ENCODE results near the gene TMEM87B. TPM values are rescaled to one million over a fixed set of nuclear protein-coding genes. Genes with fewer than 3 reads are reported as not detected.

Gene TMEM87B
- total RNA-seq, 1 donor from 2014 or later = 5.7 TPM

- no peak overlapping the region for H3K4me3 ChIP-seq
- intact Hi-C loops (cut with micrococcal nuclease) = no loop called here
- no peak for DNase-seq
- TF ChIP-seq CTCF (IDR thresholded peaks at IDR 0.05; ENCODE audit: borderline replicate concordance) = no peak
- H3K9me3 ChIP-seq (replicated peaks) = no peaks in the 10 kb centered on the region
- no peaks in the 10 kb centered on the region for H3K36me3 ChIP-seq
- H3K27me3 ChIP-seq (ENCODE audit: low read depth) = no peaks in the 10 kb centered on the region
- no peak overlapping the region for H3K27ac ChIP-seq (replicated peaks)
- H3K4me1 ChIP-seq = no peaks in the 10 kb centered on the region
Measured at GRCh38 chr2:112157472-112157871, 102.4 kb downstream of the TMEM87B start.

GRCh38 chr2:112159454-112159921 lies 104.4 kb downstream of the TMEM87B start:
- H3K9me3 ChIP-seq (replicated peaks) = no peaks in the 10 kb centered on the region
- H3K4me3 ChIP-seq = no peak overlapping the region
- no peaks in the 10 kb centered on the region for H3K27me3 ChIP-seq (ENCODE audit: low read depth)
- no peak for DNase-seq
- TF ChIP-seq CTCF (IDR thresholded peaks at IDR 0.05; ENCODE audit: borderline replicate concordance) = no peak
- intact Hi-C loops (cut with micrococcal nuclease) = no loop called here
- no peaks in the 10 kb centered on the region for H3K4me1 ChIP-seq
- no peaks in the 10 kb centered on the region for H3K36me3 ChIP-seq
- no peak overlapping the region for H3K27ac ChIP-seq (replicated peaks)

GRCh38 chr2:112160283-112161250 lies 105.5 kb downstream of the TMEM87B start:
- intact Hi-C loops (cut with micrococcal nuclease) = no loop called here
- Histone ChIP-seq H3K36me3 (no peaks in the 10 kb centered on the region), H3K9me3 (replicated peaks) (no peaks in the 10 kb centered on the region), H3K4me3 (no peak overlapping the region), H3K4me1 (no peaks in the 10 kb centered on the region), H3K27ac (replicated peaks) (no peak overlapping the region), H3K27me3 (ENCODE audit: low read depth) (no peaks in the 10 kb centered on the region)
- DNase-seq = no peak
- no peak for TF ChIP-seq CTCF (IDR thresholded peaks at IDR 0.05; ENCODE audit: borderline replicate concordance)

- no peaks in the 10 kb centered on the region for H3K9me3 ChIP-seq (replicated peaks)
- H3K27me3 ChIP-seq (ENCODE audit: low read depth) = no peaks in the 10 kb centered on the region
- intact Hi-C loops (cut with micrococcal nuclease) = no loop called here
- H3K4me3 ChIP-seq = no peak overlapping the region
- TF ChIP-seq CTCF (IDR thresholded peaks at IDR 0.05; ENCODE audit: borderline replicate concordance) = no peak
- no peaks in the 10 kb centered on the region for H3K36me3 ChIP-seq
- no peaks in the 10 kb centered on the region for H3K4me1 ChIP-seq
- DNase-seq = no peak
- H3K27ac ChIP-seq (replicated peaks) = no peak overlapping the region
Measured at GRCh38 chr2:112161431-112162145, 106.5 kb downstream of the TMEM87B start.

GRCh38 chr2:112162341-112162740 lies 107.3 kb downstream of the TMEM87B start:
- Histone ChIP-seq H3K36me3 (no peaks in the 10 kb centered on the region), H3K4me3 (no peak overlapping the region), H3K4me1 (no peaks in the 10 kb centered on the region), H3K27ac (replicated peaks) (no peak overlapping the region), H3K9me3 (replicated peaks) (no peaks in the 10 kb centered on the region), H3K27me3 (ENCODE audit: low read depth) (no peaks in the 10 kb centered on the region)
- no peak for TF ChIP-seq CTCF (IDR thresholded peaks at IDR 0.05; ENCODE audit: borderline replicate concordance)
- intact Hi-C loops (cut with micrococcal nuclease) = no loop called here
- no peak for DNase-seq
